GM12878 (cell line): ENCODE data around the gene MAP1LC3A. TPM values are rescaled to one million over a fixed set of nuclear protein-coding genes. Genes with fewer than 3 reads are reported as not detected.

ENCODE experiments used
- ATAC-seq: fragments of 200-7000 bp; cut with Tn5 transposase; 3 replicates; pipeline ENCODE4 v1.9.1; 2020; ENCODE audit warnings: mild to moderate bottlenecking, moderate library complexity
- BruUV-seq: library from RNA; stranded (reverse); fragments of 400-500 nt; replicated peaks from 2 replicates; lab custom pipeline; 2021; lab: Mats Ljungman, UMichigan
- CTCF ChIA-PET: fragments of 300-600 bp; sonication (Branson Sonifier 250); formaldehyde crosslinking; extraction: SDS; loops from one replicate; lab custom pipeline; 2021; ENCODE audit warnings: inconsistent platforms; lab: Yijun Ruan, JAX
- POLR2A ChIA-PET: fragments of 350-600 bp; formaldehyde crosslinking; extraction: SDS; loops from one replicate; lab custom pipeline; 2021; ENCODE audit warnings: inconsistent platforms; lab: Charles Lee
- RAD21 ChIA-PET: fragments of 300-600 bp; sonication (Branson Sonifier 250); formaldehyde crosslinking; loops from one replicate; lab custom pipeline; 2023; ENCODE audit warnings: antibody characterized with exemption; ENCODE audit not compliant: unreplicated experiment; lab: Charles Lee
- SMC1A ChIA-PET: fragments of 300-600 bp; sonication (Branson Sonifier 250); formaldehyde crosslinking; loops from one replicate; lab custom pipeline; 2023; ENCODE audit not compliant: unreplicated experiment, uncharacterized antibody; lab: Charles Lee
- DNase-seq: peaks from one replicate; pipeline ENCODE4 v3.0.0-alpha.2; 2011; ENCODE audit warnings: low read depth, low spot score
- FAIRE-seq: peaks from 3 replicates; lab custom pipeline; 2011; peaks lifted over from hg19 to GRCh38; lab: Jason Lieb, UNC
- H2AFZ ChIP-seq: 2 replicates; pipeline ENCODE4 v1.6.0; 2011; ENCODE audit warnings: low read depth, low read length, control low read depth; ENCODE audit not compliant: control insufficient read depth
- H3K27ac ChIP-seq: 2 replicates; pipeline ENCODE4 v1.5.1; 2011; ENCODE audit warnings: control low read depth; ENCODE audit not compliant: control insufficient read depth, insufficient read depth
- H3K27me3 ChIP-seq, 2 experiments: replicated peaks in 1 of 2; 2 replicates each; pipeline versions ENCODE4 v1.6.0 to v1.6.1; 2011; ENCODE audit warnings: low read length in 1 of 2; ENCODE audit not compliant: control insufficient read depth in 2 of 2, insufficient read depth in 2 of 2
- H3K36me3 ChIP-seq, 2 experiments: 2 replicates each; pipeline ENCODE4 v1.5.1; 2011; ENCODE audit warnings: low read length in 1 of 2; ENCODE audit not compliant: control insufficient read depth in 2 of 2, insufficient read depth in 2 of 2
- H3K4me1 ChIP-seq: 2 replicates; pipeline ENCODE4 v1.6.1; 2011; ENCODE audit warnings: mild to moderate bottlenecking, low read length, moderate library complexity, mixed read lengths; ENCODE audit not compliant: control insufficient read depth, insufficient read depth
- H3K4me2 ChIP-seq: 2 replicates; pipeline ENCODE4 v1.6.0; 2011; ENCODE audit warnings: control low read depth; ENCODE audit not compliant: control insufficient read depth, insufficient read depth
- H3K4me3 ChIP-seq: fragments of 200-600 bp; sonication (generic); 2 replicates; pipeline ENCODE4 v1.5.1; 2016
- H3K79me2 ChIP-seq: 2 replicates; pipeline ENCODE4 v1.6.0; 2011; ENCODE audit warnings: low read length; ENCODE audit not compliant: control insufficient read depth, insufficient read depth
- H3K9ac ChIP-seq: 2 replicates; pipeline ENCODE4 v1.8.0; 2011; ENCODE audit warnings: low read length, control low read depth, mixed read lengths; ENCODE audit not compliant: control insufficient read depth, insufficient read depth
- H3K9me3 ChIP-seq: replicated peaks from 3 replicates; pipeline ENCODE4 v1.5.1; 2011; ENCODE audit warnings: mild to moderate bottlenecking, low read length; ENCODE audit not compliant: control insufficient read depth, insufficient read depth
- H4K20me1 ChIP-seq: 2 replicates; pipeline ENCODE4 v1.6.0; 2011; ENCODE audit not compliant: control insufficient read depth, insufficient read depth
- BACH1 ChIP-seq: fragments of 450-650 bp; IDR thresholded peaks from 2 replicates; pipeline ENCODE4 v1.6.1; 2017; ENCODE audit warnings: mild to moderate bottlenecking, borderline replicate concordance
- CBX5 ChIP-seq: sonication (generic); IDR thresholded peaks from 2 replicates; pipeline ENCODE4 v1.6.1; 2016; ENCODE audit warnings: low read depth, moderate library complexity, mild to moderate bottlenecking, inconsistent platforms
- MEF2A ChIP-seq: IDR thresholded peaks from 2 replicates; pipeline ENCODE4 v1.6.1; 2011; ENCODE audit warnings: low read depth, mild to moderate bottlenecking, low read length, moderate library complexity; ENCODE audit not compliant: insufficient read depth
- POLR2A ChIP-seq: IDR thresholded peaks from 2 replicates; pipeline ENCODE4 v1.6.1; 2011; ENCODE audit warnings: low read depth, mild to moderate bottlenecking, low read length
- POU2F2 ChIP-seq: IDR thresholded peaks from 3 replicates; pipeline ENCODE4 v1.6.1; 2011; ENCODE audit warnings: low read depth, mild to moderate bottlenecking, low read length, borderline replicate concordance
- RCOR1 ChIP-seq: conservative IDR thresholded peaks from 2 replicates; pipeline ENCODE4 v1.6.1; 2012; ENCODE audit warnings: low read depth, low read length, improper control_type of control experiment
- RFX5 ChIP-seq: IDR thresholded peaks from 2 replicates; pipeline ENCODE4 v1.6.1; 2011; ENCODE audit warnings: low read depth, low read length, improper control_type of control experiment
- SMARCA5 ChIP-seq: fragments of 450-650 bp; IDR thresholded peaks from 2 replicates; pipeline ENCODE4 v1.6.1; 2017; ENCODE audit warnings: mild to moderate bottlenecking
- TBL1XR1 ChIP-seq: IDR thresholded peaks from 2 replicates; pipeline ENCODE4 v1.6.1; 2012; ENCODE audit warnings: low read depth, low read length, improper control_type of control experiment
- YY1 ChIP-seq: IDR thresholded peaks from 2 replicates; pipeline ENCODE4 v1.6.1; 2011; ENCODE audit warnings: low read depth, mild to moderate bottlenecking, low read length
- ZNF24 ChIP-seq: fragments of 450-650 bp; IDR thresholded peaks from 2 replicates; pipeline ENCODE4 v1.6.1; 2017; ENCODE audit warnings: antibody characterized with exemption, mild to moderate bottlenecking
- WGBS: methylation state at CpG from one replicate; pipeline ENCODE4 v1.1.6; 2016; ENCODE audit warnings: low lambda C conversion rate; ENCODE audit not compliant: insufficient replicate concordance, insufficient coverage; ENCODE audit errors: missing lambda C conversion rate; 5-methylcytosine and 5-hydroxymethylcytosine counted together
- in situ Hi-C: fragments of 300-500 bp; cut with MboI; formaldehyde crosslinking; loops from 9 replicates; pipeline ENCODE4 v1.14.3; 2018; ENCODE audit warnings: mixed read lengths
- intact Hi-C: fragments of 100-400 bp; cut with micrococcal nuclease; formaldehyde crosslinking; loops from one replicate; pipeline ENCODE4 v1.14.2; 2022; ENCODE audit not compliant: unreplicated experiment
- polyA plus RNA-seq, 11 experiments: library from polyadenylated mRNA; depleted of rRNA in 4 of 11; unstranded in 6 of 11; stranded (reverse) in 5 of 11; fragments of >200 nt; fragmentation: Nextera tagmentation in 4 of 11; fragmentation: Illumina TruSeq in 1 of 11; extraction: Ambion mirVana in 4 of 11; extraction: Trizol in 1 of 11; gene quantifications; 1 replicate in 1 of 11; 2 replicates in 10 of 11; pipeline versions ENCODE4 v1.2.1 to v1.2.3, GENCODE V29; 2011 to 2016; ENCODE audit warnings: inconsistent platforms in 2 of 11, missing spikeins in 2 of 11, low read depth in 1 of 11
- total RNA-seq, 4 experiments: library from RNA; depleted of rRNA in 3 of 4; stranded (reverse); fragments of >200 nt in 3 of 4; fragmentation: Illumina TruSeq in 1 of 4; extraction: Trizol in 1 of 4; gene quantifications; 2 replicates each; pipeline versions ENCODE4 v1.2.1 to v1.2.3, GENCODE V29; 2013 to 2021
- TF ChIP-seq, protein P1 (sequence below): IDR thresholded peaks from 2 replicates; pipeline ENCODE4 v1.6.1; 2012; ENCODE audit warnings: low read length, inconsistent platforms
- TF ChIP-seq, protein P2 (sequence below): fragments of 450-650 bp; IDR thresholded peaks from 2 replicates; pipeline ENCODE4 v1.6.1; 2017; ENCODE audit warnings: mild to moderate bottlenecking, moderate library complexity
- TF ChIP-seq, protein P3 (sequence below): fragments of 450-650 bp; IDR thresholded peaks from 2 replicates; pipeline ENCODE4 v1.6.1; 2016; ENCODE audit warnings: mild to moderate bottlenecking
- TF ChIP-seq, protein P4 (sequence below): IDR thresholded peaks from 2 replicates; pipeline ENCODE4 v1.6.1; 2011; ENCODE audit warnings: borderline replicate concordance, low read depth, mild to moderate bottlenecking, moderate library complexity, low read length; ENCODE audit not compliant: insufficient read depth, poor library complexity, severe bottlenecking

The MAP1LC3A gene
- total and polyA plus RNA-seq, 10 of the 15 experiments (the other 5 are each of a cell fraction or from before 2014, with no cell fraction given): 0.27 to 1.2 (median 0.39) TPM; not detected in 4

DNA sequence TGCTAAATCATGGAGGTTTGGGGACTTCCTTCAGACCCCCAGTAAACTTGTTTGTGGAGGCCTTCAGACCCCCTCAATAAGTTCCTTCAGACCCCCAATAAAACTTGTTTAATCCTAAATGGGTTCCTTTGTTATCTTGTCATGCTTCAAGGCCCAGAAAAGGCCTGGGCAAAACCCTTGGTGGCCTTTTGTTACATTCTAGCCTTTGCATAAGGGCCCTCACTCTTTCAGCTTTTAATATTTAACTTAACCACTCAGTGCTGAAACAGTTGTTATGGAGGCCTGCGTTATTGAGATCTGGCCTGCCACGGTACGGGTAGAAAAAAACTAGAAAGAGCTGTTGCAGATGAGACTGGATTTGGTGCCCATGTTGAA lies 46.6 kb upstream of the MAP1LC3A start:
- TF ChIP-seq, protein P1, sequence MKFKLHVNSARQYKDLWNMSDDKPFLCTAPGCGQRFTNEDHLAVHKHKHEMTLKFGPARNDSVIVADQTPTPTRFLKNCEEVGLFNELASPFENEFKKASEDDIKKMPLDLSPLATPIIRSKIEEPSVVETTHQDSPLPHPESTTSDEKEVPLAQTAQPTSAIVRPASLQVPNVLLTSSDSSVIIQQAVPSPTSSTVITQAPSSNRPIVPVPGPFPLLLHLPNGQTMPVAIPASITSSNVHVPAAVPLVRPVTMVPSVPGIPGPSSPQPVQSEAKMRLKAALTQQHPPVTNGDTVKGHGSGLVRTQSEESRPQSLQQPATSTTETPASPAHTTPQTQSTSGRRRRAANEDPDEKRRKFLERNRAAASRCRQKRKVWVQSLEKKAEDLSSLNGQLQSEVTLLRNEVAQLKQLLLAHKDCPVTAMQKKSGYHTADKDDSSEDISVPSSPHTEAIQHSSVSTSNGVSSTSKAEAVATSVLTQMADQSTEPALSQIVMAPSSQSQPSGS: no peak
- TF ChIP-seq SMARCA5 (no peak), RFX5 (no peak), POLR2A (no peak), CBX5 (no peak), RCOR1 (no peak), BACH1 (no peak), TBL1XR1 (no peak), MEF2A (no peak), POU2F2 (no peak), YY1 (no peak), ZNF24 (no peak)
- TF ChIP-seq, protein P2, sequence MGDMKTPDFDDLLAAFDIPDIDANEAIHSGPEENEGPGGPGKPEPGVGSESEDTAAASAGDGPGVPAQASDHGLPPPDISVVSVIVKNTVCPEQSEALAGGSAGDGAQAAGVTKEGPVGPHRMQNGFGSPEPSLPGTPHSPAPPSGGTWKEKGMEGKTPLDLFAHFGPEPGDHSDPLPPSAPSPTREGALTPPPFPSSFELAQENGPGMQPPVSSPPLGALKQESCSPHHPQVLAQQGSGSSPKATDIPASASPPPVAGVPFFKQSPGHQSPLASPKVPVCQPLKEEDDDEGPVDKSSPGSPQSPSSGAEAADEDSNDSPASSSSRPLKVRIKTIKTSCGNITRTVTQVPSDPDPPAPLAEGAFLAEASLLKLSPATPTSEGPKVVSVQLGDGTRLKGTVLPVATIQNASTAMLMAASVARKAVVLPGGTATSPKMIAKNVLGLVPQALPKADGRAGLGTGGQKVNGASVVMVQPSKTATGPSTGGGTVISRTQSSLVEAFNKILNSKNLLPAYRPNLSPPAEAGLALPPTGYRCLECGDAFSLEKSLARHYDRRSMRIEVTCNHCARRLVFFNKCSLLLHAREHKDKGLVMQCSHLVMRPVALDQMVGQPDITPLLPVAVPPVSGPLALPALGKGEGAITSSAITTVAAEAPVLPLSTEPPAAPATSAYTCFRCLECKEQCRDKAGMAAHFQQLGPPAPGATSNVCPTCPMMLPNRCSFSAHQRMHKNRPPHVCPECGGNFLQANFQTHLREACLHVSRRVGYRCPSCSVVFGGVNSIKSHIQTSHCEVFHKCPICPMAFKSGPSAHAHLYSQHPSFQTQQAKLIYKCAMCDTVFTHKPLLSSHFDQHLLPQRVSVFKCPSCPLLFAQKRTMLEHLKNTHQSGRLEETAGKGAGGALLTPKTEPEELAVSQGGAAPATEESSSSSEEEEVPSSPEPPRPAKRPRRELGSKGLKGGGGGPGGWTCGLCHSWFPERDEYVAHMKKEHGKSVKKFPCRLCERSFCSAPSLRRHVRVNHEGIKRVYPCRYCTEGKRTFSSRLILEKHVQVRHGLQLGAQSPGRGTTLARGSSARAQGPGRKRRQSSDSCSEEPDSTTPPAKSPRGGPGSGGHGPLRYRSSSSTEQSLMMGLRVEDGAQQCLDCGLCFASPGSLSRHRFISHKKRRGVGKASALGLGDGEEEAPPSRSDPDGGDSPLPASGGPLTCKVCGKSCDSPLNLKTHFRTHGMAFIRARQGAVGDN: no peak; the same call in 1 of the 2 replicates
- TF ChIP-seq, protein P3, sequence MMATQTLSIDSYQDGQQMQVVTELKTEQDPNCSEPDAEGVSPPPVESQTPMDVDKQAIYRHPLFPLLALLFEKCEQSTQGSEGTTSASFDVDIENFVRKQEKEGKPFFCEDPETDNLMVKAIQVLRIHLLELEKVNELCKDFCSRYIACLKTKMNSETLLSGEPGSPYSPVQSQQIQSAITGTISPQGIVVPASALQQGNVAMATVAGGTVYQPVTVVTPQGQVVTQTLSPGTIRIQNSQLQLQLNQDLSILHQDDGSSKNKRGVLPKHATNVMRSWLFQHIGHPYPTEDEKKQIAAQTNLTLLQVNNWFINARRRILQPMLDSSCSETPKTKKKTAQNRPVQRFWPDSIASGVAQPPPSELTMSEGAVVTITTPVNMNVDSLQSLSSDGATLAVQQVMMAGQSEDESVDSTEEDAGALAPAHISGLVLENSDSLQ: no peak
- TF ChIP-seq, protein P4, sequence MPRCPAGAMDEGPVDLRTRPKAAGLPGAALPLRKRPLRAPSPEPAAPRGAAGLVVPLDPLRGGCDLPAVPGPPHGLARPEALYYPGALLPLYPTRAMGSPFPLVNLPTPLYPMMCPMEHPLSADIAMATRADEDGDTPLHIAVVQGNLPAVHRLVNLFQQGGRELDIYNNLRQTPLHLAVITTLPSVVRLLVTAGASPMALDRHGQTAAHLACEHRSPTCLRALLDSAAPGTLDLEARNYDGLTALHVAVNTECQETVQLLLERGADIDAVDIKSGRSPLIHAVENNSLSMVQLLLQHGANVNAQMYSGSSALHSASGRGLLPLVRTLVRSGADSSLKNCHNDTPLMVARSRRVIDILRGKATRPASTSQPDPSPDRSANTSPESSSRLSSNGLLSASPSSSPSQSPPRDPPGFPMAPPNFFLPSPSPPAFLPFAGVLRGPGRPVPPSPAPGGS: no peak
- Histone ChIP-seq H3K4me1 (peaks cover 3% of the 10 kb centered on the region; the same call in 1 of the 2 replicates), H3K9me3 (no peaks in the 10 kb centered on the region), H3K27me3 (no peaks in the 10 kb centered on the region), H2AFZ (no peak overlapping the region), H3K4me2 (no peak overlapping the region), H3K4me3 (no peak overlapping the region), H4K20me1 (no peaks in the 10 kb centered on the region), H3K79me2 (peaks cover 7% of the 10 kb centered on the region), H3K27ac (no peak overlapping the region), H3K36me3 (peaks cover 0 to 7% of the 10 kb centered on the region in 2 experiments; a peak in 1 of 4 replicates), H3K9ac (no peak overlapping the region)
- BruUV-seq: no TSS peak
- no peak for DNase-seq
- ChIA-PET RAD21 (interaction anchor here (0.9 to 1.2 kb wide), 2 partner anchors 39 to 258 kb away, joined by 3 to 4 read pairs; no protein-coding TSS in a partner anchor), POLR2A (interaction anchor here (0.5 to 0.6 kb wide), 3 partner anchors 107 to 160 kb away, joined by 4 to 6 read pairs (median 5); no protein-coding TSS in a partner anchor), SMC1A (interaction anchor here (1.5 kb wide), 1 partner anchor 199 kb away, joined by 6 read pairs; no protein-coding TSS in a partner anchor), CTCF (interaction anchor here (0.6 to 2.1 kb wide), 4 partner anchors 10 to 258 kb away, joined by 3 to 13 read pairs (median 8); no protein-coding TSS in a partner anchor)
- in situ Hi-C loops: no loop called here
- ATAC-seq: no peak
- no peak for FAIRE-seq
- intact Hi-C loops: no loop called here
- WGBS: 99% methylated on average over 3 of the region's 3 CpGs
